ENCODE measurements around the gene ENPP3. TPM values are rescaled to one million over a fixed set of nuclear protein-coding genes. Genes with fewer than 3 reads are reported as not detected.

The ENPP3 gene
- total and polyA plus RNA-seq, 2 experiments from 2014 or later, result not detected

GRCh38 chr6:131640100-131640499, 3.0 kb downstream of the ENPP3 start:
- Histone ChIP-seq H3K4me1 (ENCODE audit: insufficient read depth) (no peaks in the 10 kb centered on the region), H3K9me2 (ENCODE audit: insufficient read depth) (no peaks in the 10 kb centered on the region), H3K36me3 (ENCODE audit: low read depth) (no peaks in the 10 kb centered on the region), H3K9ac (no peak overlapping the region), H2AFZ (0 out of 2 replicates have a peak overlapping the region, but pooled peaks have one; percentile 40), H3K4me3 (no peak overlapping the region), H3F3A (ENCODE audit: insufficient read depth) (no peaks in the 10 kb centered on the region), H3K27me3 (replicated peaks; ENCODE audit: insufficient read depth) (no peaks in the 10 kb centered on the region), H3K4me2 (ENCODE audit: unreplicated experiment) (no peak overlapping the region), H4K20me1 (ENCODE audit: insufficient read depth) (no peaks in the 10 kb centered on the region), H3K9me3 (ENCODE audit: low read depth) (no peaks in the 10 kb centered on the region), H3K79me2 (ENCODE audit: insufficient read depth) (no peaks in the 10 kb centered on the region), H3K27ac (no peak overlapping the region)
- TF ChIP-seq EZH2 (IDR thresholded peaks at IDR 0.05; ENCODE audit: insufficient read depth, poor library complexity, severe bottlenecking) (no peak), EZH2phosphoT487 (IDR thresholded peaks at IDR 0.05; ENCODE audit: insufficient read depth, low read depth) (no peak)
- WGBS, 2 experiments (ENCODE audit: low coverage in 1 of 2, low lambda C conversion rate in 2 of 2, missing lambda C conversion rate in 2 of 2), result 56 to 65% methylated on average over 2 of the region's 2 CpGs
- in situ Hi-C loops (cut with MboI), result no loop called here
- no peak for DNase-seq

GRCh38 chr6:131640576-131640975, 3.5 kb downstream of the ENPP3 start:
- Histone ChIP-seq H3K4me1 (ENCODE audit: insufficient read depth) (no peaks in the 10 kb centered on the region), H3K79me2 (ENCODE audit: insufficient read depth) (no peaks in the 10 kb centered on the region), H4K20me1 (ENCODE audit: insufficient read depth) (no peaks in the 10 kb centered on the region), H3K4me3 (no peak overlapping the region), H3K9me3 (ENCODE audit: low read depth) (no peaks in the 10 kb centered on the region), H3F3A (ENCODE audit: insufficient read depth) (no peaks in the 10 kb centered on the region), H3K36me3 (ENCODE audit: low read depth) (no peaks in the 10 kb centered on the region), H3K4me2 (ENCODE audit: unreplicated experiment) (no peak overlapping the region), H2AFZ (no peak overlapping the region), H3K27ac (no peak overlapping the region), H3K27me3 (replicated peaks; ENCODE audit: insufficient read depth) (no peaks in the 10 kb centered on the region), H3K9me2 (ENCODE audit: insufficient read depth) (no peaks in the 10 kb centered on the region), H3K9ac (no peak overlapping the region)
- 92 to 97% methylated on average over 3 of the region's 3 CpGs for WGBS, 2 experiments (ENCODE audit: low coverage in 1 of 2, low lambda C conversion rate in 2 of 2, missing lambda C conversion rate in 2 of 2)
- in situ Hi-C loops (cut with MboI), result no loop called here
- no peak for TF ChIP-seq EZH2phosphoT487 (IDR thresholded peaks at IDR 0.05; ENCODE audit: insufficient read depth, low read depth)
- no peak for TF ChIP-seq EZH2 (IDR thresholded peaks at IDR 0.05; ENCODE audit: insufficient read depth, poor library complexity, severe bottlenecking)
- no peak for DNase-seq

GRCh38 chr6:131641554-131641953, 4.5 kb downstream of the ENPP3 start:
- in situ Hi-C loops (cut with MboI), result no loop called here
- no peak overlapping the region for H3K4me3 ChIP-seq
- H3K9me2 ChIP-seq (ENCODE audit: insufficient read depth), result no peaks in the 10 kb centered on the region
- H3F3A ChIP-seq (ENCODE audit: insufficient read depth), result no peaks in the 10 kb centered on the region
- no peaks in the 10 kb centered on the region for H3K4me1 ChIP-seq (ENCODE audit: insufficient read depth)
- TF ChIP-seq EZH2phosphoT487 (IDR thresholded peaks at IDR 0.05; ENCODE audit: insufficient read depth, low read depth) (no peak), EZH2 (IDR thresholded peaks at IDR 0.05; ENCODE audit: insufficient read depth, poor library complexity, severe bottlenecking) (no peak)
- no peak for DNase-seq
- no peak overlapping the region for H3K9ac ChIP-seq
- H4K20me1 ChIP-seq (ENCODE audit: insufficient read depth), result no peaks in the 10 kb centered on the region
- H3K27me3 ChIP-seq (replicated peaks; ENCODE audit: insufficient read depth), result no peaks in the 10 kb centered on the region
- H2AFZ ChIP-seq, result no peak overlapping the region
- H3K4me2 ChIP-seq (ENCODE audit: unreplicated experiment), result no peak overlapping the region
- no peaks in the 10 kb centered on the region for H3K9me3 ChIP-seq (ENCODE audit: low read depth)
- no peaks in the 10 kb centered on the region for H3K36me3 ChIP-seq (ENCODE audit: low read depth)
- 96 to 100% methylated on average over 1 of the region's 1 CpG for WGBS, 2 experiments (ENCODE audit: low coverage in 1 of 2, low lambda C conversion rate in 2 of 2, missing lambda C conversion rate in 2 of 2)
- no peaks in the 10 kb centered on the region for H3K79me2 ChIP-seq (ENCODE audit: insufficient read depth)
- no peak overlapping the region for H3K27ac ChIP-seq

GRCh38 chr6:131642565-131642964, 5.5 kb downstream of the ENPP3 start:
- H3K36me3 ChIP-seq (ENCODE audit: low read depth), result no peaks in the 10 kb centered on the region
- H3K4me1 ChIP-seq (ENCODE audit: insufficient read depth), result no peaks in the 10 kb centered on the region
- H3K4me3 ChIP-seq, result no peak overlapping the region
- H3K27ac ChIP-seq, result no peak overlapping the region
- H3F3A ChIP-seq (ENCODE audit: insufficient read depth), result no peaks in the 10 kb centered on the region
- 58 to 59% methylated on average over 6 of the region's 6 CpGs for WGBS, 2 experiments (ENCODE audit: low coverage in 1 of 2, low lambda C conversion rate in 2 of 2, missing lambda C conversion rate in 2 of 2)
- H3K9me3 ChIP-seq (ENCODE audit: low read depth), result no peaks in the 10 kb centered on the region
- no peak overlapping the region for H2AFZ ChIP-seq
- H3K4me2 ChIP-seq (ENCODE audit: unreplicated experiment), result no peak overlapping the region
- no peaks in the 10 kb centered on the region for H3K79me2 ChIP-seq (ENCODE audit: insufficient read depth)
- in situ Hi-C loops (cut with MboI), result no loop called here
- no peaks in the 10 kb centered on the region for H4K20me1 ChIP-seq (ENCODE audit: insufficient read depth)
- no peaks in the 10 kb centered on the region for H3K9me2 ChIP-seq (ENCODE audit: insufficient read depth)
- DNase-seq, result no peak
- H3K9ac ChIP-seq, result no peak overlapping the region
- TF ChIP-seq EZH2phosphoT487 (IDR thresholded peaks at IDR 0.05; ENCODE audit: insufficient read depth, low read depth), result no peak
- TF ChIP-seq EZH2 (IDR thresholded peaks at IDR 0.05; ENCODE audit: insufficient read depth, poor library complexity, severe bottlenecking), result no peak
- no peaks in the 10 kb centered on the region for H3K27me3 ChIP-seq (replicated peaks; ENCODE audit: insufficient read depth)

Data from GM23248 (cell line).